GM19324 (cell line): Measurements from ENCODE around the gene CUTA.

ENCODE experiments used
- ATAC-seq: cut with Tn5 transposase; IDR thresholded peaks from one replicate; pipeline ENCODE4 v1.9.1; 2021; ENCODE audit warnings: mild to moderate bottlenecking, moderate library complexity; ENCODE audit not compliant: unreplicated experiment, low FRiP score

CUTA gene

DNA sequence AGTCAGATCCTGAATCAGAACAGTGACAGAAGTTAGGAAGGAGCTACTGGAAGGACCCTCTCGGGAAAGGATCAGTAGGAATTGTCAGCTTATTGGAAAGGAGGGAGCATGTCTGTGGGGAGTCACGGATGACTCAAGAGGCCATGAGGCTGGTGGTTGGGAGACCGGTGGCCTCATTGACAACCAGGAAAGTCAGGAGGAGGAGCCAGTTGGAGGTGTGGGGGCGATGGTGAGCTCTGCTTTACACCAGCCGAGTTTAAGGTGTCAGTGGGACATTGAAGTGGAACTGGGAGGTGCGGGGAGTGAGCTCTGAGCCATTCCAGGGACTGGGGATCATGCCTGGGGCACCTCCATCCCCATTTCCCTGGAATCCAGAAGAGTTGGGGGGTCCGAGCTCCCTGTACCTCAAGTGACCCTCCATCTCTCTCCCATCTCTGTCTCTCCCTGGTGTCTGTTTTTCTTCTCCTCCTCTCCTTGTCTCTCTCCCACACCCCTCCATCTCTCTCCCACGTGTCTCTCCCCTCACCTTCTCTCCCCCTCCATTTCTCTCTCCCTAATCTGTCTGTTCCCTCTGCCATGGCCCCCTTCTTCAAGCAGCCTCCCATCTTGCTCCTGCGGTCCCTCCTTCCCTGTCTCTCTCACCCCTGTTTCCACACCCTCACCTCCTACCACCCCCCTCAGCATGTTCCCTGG is 22.2 kb upstream of the CUTA start:
- ATAC-seq = no peak

DNA sequence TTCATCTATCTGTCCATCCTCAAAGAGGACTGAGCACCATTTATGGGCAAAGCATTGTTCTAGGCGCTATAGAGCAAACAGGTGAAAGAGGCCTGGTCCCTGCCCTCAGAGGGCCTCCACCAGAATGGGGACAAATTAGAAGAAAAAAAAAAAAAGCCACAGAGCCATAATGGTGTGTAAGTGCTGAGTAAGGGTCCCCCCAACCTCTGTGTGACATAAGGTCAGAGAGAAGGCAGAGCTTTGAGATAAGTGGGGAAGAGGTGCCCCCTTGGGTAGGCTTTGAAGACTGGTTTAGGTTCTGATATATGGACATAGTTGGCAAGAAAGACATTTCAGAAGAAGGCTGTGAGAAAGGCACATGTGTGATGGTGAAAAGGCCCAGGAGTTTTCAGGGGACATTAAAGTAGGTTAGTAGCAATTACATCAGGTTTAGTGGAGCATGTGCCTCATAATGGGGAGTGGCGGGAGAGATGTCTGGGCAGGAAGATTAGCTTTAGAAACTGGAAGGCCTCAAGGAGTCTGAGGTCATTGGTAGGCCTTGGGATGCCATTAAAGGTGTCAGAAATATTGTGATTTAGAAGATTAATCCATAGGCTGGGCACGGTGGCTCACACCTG is 21.2 kb upstream of the CUTA start:
- ATAC-seq = no peak

DNA sequence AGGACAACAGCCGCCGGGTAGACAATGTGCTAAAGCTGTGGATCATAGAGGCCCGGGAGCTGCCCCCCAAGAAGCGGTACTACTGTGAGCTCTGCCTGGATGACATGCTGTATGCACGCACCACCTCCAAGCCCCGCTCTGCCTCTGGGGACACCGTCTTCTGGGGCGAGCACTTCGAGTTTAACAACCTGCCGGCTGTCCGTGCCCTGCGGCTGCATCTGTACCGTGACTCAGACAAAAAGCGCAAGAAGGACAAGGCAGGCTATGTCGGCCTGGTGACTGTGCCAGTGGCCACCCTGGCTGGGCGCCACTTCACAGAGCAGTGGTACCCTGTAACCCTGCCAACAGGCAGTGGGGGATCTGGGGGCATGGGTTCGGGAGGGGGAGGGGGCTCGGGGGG is 19.8 kb upstream of the CUTA start:
- no peak for ATAC-seq

DNA sequence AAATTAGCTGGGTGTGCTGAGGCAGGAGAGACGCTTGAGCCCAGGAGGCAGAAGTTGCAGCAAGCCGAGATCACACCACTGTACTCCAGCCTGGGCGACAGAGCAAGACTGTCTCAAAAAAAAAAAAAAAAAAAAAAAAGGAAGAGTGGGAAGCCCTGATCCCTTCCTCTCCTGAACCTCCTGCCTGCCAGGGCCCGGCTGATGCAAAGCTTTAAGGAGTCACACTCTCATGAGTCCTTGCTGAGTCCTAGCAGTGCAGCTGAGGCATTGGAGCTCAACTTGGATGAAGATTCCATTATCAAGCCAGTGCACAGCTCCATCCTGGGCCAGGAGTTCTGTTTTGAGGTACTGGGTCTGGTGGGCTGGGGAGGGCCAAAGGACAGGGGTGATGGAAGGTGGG is 17.1 kb upstream of the CUTA start:
- no peak for ATAC-seq

DNA sequence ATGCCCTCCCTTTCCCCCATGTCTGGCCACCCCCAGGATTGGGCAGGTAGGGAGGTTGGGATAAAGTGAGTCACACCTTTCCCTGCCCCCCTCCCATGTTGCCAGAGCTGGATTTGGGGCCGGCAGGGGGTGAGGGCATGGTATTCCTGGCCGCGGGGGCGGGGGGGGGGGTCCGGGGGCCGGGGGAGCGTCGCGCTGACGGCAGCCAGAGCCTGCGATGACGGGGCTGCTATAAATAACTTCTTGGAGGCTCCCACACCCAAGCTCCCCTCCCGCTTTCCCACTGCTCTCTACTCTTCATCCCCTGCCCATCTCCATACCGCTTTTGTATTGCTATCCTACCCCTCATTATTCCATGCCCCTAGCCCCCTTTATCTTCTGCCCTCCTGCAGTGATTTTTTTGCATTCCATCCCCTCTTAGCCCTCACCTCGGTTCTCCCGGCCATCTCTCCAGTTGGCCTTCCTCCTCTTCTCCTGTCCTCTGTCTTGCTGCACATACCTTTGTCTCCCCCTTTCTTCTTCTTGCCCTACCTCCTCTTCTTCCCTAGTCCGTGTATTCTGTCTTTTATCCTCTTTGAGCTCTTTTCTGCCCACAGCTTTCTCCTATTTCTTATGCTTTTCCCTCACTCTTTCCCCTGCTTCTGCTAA is 15.8 kb upstream of the CUTA start:
- ATAC-seq = no peak

DNA sequence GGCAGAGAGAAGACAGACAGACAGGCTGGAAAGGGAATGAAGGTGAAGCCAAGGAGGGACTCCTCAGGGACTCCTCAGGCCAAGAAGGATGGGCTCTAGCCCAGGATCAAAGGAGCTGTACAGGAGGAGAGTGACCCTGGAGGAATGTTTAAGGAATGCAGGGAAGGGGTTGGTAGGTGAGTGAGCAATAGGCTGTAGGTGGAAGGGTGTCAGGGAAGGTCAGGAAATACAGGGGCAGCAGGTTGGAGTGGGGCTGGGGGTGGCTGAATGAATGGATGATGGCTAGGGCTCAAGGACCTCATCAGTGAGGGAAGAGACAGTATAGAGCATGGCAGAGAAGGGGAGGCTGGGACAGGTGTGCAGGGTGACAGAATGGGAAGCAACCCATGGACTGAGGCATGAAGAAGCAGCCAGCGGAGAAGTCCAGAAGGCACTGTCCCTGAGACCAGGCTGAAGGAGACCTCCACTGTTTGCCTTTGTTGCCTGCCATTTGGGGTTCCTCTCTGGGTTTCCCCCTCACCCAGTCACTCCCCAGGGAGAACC is 15.2 kb upstream of the CUTA start:
- no peak for ATAC-seq

DNA sequence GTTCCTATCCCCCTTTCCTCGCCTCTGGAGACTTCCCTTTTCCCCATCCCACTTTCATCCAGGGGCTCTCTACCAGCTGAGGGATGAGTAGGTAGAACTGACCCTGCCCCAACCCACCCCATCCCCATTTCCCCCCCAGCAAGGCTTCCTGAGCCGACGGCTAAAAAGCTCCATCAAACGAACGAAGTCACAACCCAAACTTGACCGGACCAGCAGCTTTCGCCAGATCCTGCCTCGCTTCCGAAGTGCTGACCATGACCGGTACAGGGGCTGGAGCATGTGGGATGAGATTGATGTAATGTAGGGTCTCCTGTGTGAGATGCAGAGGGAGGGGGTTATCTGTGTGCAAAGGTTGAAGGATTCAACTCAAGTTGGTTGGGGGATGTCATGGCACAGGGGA is 14.6 kb upstream of the CUTA start:
- no peak for ATAC-seq

DNA sequence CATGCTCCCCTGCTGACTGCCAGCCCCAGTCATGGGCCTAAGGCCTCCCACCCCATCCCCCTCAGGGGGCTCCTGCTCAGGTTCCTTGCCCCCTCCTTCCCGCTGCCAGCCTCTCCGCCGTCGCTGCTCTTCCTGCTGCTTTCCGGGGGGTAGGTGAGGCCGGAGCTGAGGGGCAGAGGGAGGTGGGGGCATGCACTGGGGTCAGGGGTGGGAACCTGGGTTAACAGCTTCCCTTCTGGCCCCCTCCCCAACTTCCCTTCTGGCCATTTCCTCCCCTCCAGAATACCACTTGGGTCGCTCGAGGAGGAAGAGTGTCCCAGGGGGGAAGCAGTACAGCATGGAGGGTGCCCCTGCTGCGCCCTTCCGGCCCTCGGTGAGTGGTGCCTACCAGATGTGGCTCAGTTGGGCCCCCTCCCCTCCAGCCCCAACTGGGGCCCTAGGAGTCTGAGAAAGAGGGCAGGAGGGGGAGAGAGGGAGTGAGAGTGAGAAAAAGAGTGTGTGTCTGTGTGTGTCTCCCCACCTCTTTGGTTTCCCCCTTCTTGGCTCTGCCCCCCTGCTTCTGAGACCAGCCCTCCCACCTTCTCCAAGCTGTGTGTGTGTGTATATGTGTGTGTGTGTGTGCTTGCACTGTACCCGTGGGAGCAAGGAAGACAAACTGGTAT is 14.1 kb upstream of the CUTA start:
- ATAC-seq = no peak

DNA sequence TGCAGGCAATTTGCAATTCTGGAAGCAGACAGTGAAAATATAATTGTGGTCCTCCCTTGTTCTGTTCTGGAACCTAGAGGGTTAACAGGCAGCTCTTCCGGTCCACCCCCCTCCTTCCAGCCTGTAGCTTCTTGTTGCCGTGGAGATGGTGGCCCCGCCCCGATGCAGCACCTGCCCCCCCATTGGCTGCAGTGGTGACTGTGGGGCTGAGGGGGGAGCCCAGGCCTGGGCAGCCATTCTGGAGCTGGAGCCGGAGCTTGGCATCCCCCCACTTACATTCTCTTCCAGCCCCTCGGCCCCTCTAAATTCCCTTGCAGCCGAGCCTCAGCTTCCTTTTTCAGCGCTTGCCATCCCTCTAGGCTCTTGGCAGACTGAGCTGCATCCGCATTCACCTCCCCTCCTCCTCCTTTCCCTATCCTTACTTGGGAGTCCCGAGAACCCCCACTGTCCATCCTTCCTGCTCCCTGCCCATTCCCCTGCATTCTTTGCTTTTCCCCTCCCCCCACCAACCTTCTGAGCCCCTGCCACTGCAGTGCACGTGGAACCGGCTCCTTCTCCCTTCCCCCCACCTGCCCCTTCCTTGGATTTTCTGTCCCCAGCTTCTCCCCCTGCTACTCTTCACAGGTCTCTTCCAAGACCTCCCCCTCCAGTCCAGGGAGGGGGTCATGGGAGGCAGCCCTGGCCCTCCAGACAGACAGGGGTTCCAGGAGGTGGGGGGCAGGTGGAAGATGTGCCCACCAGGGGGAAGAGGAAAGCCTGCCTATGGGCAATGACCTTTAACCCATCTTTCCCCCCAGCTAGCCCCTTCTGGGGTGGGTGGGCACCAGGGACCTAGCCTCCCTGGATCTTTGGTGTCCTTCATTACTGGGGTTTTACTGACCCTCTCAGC is 13.3 kb upstream of the CUTA start:
- ATAC-seq = no peak

DNA sequence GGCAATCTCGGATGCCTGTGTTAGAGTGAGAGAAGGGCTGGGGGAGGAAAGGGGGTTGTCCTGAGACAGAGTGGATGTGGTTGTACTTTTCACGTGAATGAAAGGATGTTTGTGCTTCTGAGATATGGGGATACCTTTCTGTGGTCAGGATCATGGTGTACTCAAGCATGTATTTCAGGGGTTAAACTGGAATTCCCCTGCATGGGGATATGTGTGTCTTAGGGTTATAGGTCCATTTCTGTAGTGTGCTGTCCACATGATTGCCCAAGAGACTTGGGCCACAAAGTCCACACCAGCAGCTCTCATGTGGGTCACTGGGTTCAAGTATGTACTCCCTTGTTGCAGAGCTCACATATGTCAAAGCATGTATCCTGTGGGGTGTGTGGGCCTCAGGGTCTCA is 12.4 kb upstream of the CUTA start:
- ATAC-seq = no peak

DNA sequence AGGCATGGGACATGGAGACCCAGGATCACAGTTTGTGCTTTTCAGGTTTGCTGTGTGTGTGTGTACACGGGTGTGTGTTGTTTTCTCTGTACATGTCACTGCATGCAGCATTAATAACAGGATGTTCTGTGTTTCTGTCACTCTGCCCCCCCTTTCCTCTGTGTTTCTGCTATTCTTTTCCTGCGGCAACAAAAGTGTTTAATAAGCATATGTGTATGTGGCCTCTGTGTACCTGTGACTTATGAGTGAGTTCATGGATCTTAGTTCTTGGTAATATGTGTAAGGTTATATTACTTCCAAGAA is 11.8 kb upstream of the CUTA start:
- no peak for ATAC-seq

DNA sequence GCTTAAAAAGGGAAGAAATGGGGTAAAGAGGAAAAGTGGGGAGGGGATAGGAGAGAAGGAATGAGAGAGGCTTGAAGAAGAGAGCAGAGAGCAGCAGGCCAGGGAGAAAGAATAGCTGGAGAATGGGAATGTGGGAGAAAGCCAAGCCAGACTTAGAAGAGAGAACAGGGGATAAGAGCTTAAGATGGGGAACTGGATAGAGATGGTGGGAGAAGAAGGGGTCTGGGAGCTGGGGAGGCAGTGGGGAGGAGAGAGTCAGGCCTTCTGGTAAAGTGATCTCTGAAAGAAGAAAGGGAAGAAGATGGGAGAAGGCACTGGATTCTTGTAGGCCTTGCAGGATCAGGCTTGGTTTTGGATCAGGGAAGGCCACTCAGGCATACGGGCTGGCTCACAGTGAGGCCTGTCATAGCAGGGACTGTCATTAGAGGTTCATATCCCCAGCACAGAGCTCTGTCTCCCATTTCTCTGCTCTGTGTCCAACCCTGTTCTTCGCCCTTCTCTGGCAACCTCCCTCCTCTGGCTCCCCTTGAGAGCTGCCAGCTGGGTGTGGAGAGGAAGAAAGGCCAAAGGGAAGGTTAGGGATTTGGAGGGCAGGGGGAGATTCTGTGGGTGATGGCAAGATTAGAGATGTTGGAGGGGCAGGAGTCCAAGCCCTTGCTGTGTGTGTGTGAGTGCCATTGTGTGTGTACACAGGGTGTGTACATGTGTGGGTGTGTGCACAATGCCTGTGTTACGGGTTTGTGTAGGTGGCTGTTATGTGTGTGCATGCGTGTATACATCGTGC is 11.3 kb upstream of the CUTA start:
- no peak for ATAC-seq

DNA sequence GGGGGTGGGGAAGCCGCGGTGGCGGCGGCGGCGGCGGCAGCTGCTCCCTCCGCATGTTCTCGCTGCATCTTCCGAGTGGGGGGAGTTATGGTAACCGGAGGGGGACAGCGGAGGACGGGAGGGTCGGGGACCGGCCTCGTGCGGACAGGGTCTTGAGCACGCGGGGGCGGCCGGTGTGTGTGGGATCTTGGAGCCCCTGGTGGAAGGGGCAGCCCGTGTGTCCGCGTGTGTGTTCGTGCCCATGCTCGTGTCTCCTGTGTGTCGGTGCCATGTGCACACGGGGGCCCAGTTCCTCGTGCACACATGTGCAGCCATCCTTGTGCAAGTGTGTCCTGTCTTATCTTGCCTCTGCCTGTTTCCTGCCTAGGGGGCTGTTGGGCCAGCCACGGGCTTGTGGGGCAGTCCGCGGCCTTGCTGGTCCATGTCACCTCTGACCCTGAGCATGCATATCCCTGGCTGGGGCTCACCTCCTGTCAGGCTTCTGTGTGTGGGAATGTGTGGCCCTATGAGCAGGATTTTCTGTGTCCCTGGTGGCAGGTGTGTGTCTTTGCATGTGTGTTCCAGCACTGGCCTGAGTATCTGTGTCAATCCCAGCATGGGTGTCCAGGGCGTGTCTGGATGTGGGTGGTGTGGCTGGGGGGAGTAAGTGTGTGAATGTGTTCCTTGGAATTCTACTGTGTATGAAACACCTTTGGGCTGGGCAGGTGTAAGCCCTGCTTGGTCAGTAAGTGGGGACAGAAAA is 10.5 kb upstream of the CUTA start:
- no peak for ATAC-seq

DNA sequence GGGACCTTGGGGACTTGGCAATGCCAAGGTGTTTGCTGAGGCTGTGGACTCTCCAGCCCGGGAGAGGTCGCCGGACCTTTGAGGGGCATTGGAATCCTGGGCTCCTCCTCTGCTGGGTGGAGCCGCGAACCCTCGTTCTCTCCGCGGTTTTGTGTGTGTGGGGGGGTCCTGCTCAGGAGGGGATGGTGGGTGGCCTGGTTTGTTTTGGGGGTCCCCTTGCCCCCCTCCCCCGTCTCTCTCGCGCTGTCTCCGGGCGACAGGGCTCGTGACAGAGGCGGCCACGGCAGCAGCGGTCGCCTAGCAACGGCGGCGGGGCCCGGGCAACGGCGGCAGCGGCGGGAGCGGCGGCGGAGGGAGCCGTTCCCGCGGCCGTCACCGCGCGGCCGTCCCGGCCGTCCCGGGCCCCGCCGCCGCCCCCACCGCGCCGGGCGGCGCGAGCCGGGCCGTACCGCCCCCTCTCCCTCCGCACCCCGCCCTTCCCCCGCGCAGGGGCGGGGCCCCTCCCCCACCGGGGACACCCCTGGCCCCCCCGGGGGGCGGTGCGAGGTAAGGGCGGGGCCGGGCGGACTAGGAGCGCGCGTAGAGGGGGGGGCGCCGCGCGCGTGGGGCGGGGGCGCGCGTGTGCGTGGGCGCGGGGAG is 9.8 kb upstream of the CUTA start:
- no peak for ATAC-seq

DNA sequence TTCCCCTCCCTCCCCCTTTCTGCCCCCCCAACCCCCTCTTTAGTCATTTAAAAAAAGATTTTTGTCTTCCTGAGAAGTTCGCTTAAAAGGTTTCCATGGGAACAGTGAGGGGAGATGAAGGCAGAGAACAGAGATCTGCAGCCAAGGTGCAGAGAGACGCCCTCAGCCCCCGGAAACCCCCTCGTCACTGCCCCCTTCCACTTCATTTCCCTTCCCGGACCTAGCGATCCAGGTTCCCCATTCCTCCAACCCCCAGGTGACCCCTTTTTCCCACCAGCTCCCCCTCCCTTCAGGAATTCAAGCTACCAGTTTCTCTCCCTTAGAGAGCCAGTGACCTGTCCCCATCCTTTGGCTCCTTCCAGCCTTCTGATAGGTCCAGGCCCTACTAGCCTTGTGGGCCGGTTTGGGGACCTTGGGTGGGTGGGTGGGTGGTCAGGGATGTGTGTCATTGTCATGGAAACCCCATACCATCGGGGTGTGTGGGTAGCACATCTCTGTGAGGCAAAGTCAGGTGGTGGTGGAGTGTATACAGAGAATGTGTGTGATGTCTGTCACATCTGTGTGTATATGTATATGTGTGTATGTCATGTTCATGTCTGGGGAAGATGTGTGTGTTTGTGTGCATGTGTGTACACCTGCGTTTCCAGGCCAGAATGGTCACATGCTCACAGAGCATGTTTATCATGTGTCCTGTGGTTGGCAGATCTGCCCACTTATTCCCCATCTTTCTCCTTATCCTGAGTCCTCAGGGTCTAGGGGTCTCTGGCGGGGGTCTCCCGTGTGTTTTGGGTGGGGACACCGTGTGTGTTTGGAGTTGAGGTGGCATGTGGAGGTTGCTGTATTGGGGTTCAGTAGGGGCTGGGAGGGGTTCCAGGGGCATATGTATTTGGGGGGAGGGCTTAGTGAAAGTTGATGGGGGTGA is 8.9 kb upstream of the CUTA start:
- no peak for ATAC-seq

DNA sequence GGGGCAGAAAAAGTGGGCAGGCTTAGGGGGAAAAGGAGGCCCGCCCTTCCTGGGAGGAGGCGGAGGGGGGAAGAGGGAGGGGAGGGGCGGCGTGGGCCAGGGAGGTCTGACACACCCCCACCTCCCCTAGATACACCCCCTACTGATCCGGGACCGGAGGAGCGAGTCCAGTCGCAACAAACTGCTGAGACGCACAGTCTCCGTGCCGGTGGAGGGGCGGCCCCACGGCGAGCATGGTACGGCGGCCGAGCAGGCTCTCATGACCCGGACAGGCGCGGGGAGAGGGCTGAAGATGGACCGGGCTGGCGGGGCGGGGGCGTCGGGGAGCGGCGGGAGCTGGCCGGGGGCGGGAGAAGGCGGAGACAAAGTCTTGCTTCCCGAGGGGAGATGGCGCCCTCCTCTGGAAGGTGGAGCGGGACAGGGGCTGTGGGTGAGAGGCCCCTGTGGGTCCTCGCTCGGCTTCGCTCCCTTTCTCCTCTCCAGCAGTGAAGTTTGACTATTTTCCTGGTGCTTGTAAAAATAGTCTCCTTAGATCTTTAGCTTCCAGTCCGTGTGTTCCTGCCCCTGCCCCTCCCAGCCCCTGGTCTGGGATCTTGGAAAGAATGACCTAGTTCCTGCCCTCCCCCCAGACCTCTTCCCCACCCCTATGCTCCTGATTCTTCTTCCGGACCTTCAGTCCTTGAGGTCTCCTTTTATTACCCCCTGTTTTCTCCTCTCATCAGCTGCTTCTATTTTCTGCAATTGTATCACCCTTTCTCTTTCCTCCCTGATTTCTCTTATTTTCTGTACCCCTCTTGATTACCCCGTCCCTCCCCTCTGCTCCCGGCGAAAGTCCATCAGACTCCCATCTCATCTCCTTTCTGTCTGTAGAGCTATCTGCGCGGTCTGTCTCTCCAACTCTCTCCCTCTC is 8.0 kb upstream of the CUTA start:
- peak; percentile 36 for ATAC-seq
